ENCODE data around the gene TNFSF11. TPM values are rescaled to one million over a fixed set of nuclear protein-coding genes. Genes with fewer than 3 reads are reported as not detected.

Gene TNFSF11
- total and polyA plus RNA-seq, 2 of the 4 experiments (the other 2 are of a cell fraction), result not detected

DNA sequence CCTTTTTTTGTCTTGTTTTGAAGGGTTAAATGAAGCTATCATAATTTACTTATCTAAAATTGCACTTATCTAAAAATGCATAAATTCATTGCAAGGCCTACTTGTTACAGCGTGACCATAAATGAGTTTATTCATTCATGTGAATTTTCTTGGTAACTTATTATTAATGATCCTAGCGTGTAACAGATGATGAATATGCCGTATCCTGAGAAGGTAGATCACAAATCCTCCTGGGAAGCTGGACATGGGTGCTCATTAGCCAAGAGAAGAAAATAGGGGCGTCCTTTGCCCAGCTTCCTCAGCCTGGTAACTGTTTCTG, 21.3 kb downstream of the TNFSF11 start:
- Histone ChIP-seq H3K9me1 (ENCODE audit: insufficient read depth, low read length) (no peaks in the 10 kb centered on the region), H3K27me3 (ENCODE audit: control insufficient read depth, insufficient read depth, low read length) (peaks cover 31% of the 10 kb centered on the region), H3K4me2 (ENCODE audit: low read depth, low read length) (no peak overlapping the region), H3K23ac (ENCODE audit: low read depth, low read length) (no peak overlapping the region), H4K20me1 (ENCODE audit: insufficient read depth, low read length) (no peaks in the 10 kb centered on the region), H3K36me3 (ENCODE audit: control insufficient read depth, insufficient read depth, low read length) (no peaks in the 10 kb centered on the region), H3K79me1 (ENCODE audit: low read depth in 1 of 2, low read length in 2 of 2) (no peaks in the 10 kb centered on the region), H4K91ac (ENCODE audit: insufficient read depth, low read depth, low read length) (no peak overlapping the region), H3K9ac (ENCODE audit: low read depth, low read length) (no peak overlapping the region), H3K4me3 (ENCODE audit: insufficient read depth, low read depth, low read length) (no peak overlapping the region), H3K4me1 (ENCODE audit: control insufficient read depth, insufficient read depth, low read length) (no peaks in the 10 kb centered on the region), H3K27ac (ENCODE audit: insufficient read depth, low read length) (no peak overlapping the region), H2AK9ac (replicated peaks; ENCODE audit: low read depth, low read length, poor library complexity) (no peak overlapping the region), H3K18ac (ENCODE audit: low read depth, low read length) (no peak overlapping the region), H3K9me3 (ENCODE audit: control insufficient read depth, insufficient read depth, low read length) (no peaks in the 10 kb centered on the region), H4K5ac (ENCODE audit: low read depth, low read length) (no peak overlapping the region), H3K56ac (ENCODE audit: extremely low read depth, insufficient read depth, low read length) (no peak overlapping the region), H2BK120ac (ENCODE audit: low read depth, low read length) (no peak overlapping the region), H2BK5ac (ENCODE audit: low read depth, low read length, poor library complexity, severe bottlenecking) (no peak overlapping the region), H2AK5ac (ENCODE audit: low read depth, low read length) (no peak overlapping the region), H4K8ac (ENCODE audit: low read depth in 2 of 2, low read length in 2 of 2) (no peak overlapping the region), H2BK20ac (ENCODE audit: low read depth, low read length) (no peak overlapping the region), H3K4ac (ENCODE audit: low read depth, low read length) (no peak overlapping the region), H2BK15ac (ENCODE audit: low read depth, low read length) (no peak overlapping the region), H3K14ac (replicated peaks; ENCODE audit: low read depth, low read length) (no peak overlapping the region), H2AFZ (replicated peaks; ENCODE audit: low read length, poor library complexity) (no peak overlapping the region)
- POLR2A ChIA-PET (ENCODE audit: unreplicated experiment), result no interaction called here
- ATAC-seq (ENCODE audit: low read depth), result no peak
- dilution Hi-C loops (cut with HindIII; ENCODE audit: low sequenced_read_pairs, unreplicated experiment), result no loop called here
- no TSS peak for BruUV-seq (replicated peaks)
- in situ Hi-C loops (cut with MboI; ENCODE audit: low sequenced_read_pairs), result loop anchor here (10.0 to 25.0 kb wide), 2 partner anchors 490 to 1192 kb away; partner anchors contain the start of gene ENOX1
- 100% methylated on average over 1 of the region's 4 CpGs; no CpG with 5 or more reads in 1 of the 2 experiments for WGBS, 2 experiments (ENCODE audit: extremely low coverage in 2 of 2, insufficient read length in 1 of 2)
- no peak for DNase-seq
- intact Hi-C loops (cut with micrococcal nuclease), result loop anchor here (5.0 to 10.0 kb wide), 7 partner anchors 240 to 1212 kb away; partner anchors contain the start of genes DNAJC15 and ENOX1
- no peak for TF ChIP-seq FOS (IDR thresholded peaks at IDR 0.05; ENCODE audit: low read depth, low read length)
- no peak for TF ChIP-seq MXI1 (IDR thresholded peaks at IDR 0.05; ENCODE audit: borderline replicate concordance, low read depth, low read length)
- CTCF ChIA-PET, result interaction anchor here (0.6 to 1.4 kb wide), 7 partner anchors 15 to 429 kb away, joined by 3 to 5 read pairs (median 3); no protein-coding TSS in a partner anchor

Data from IMR-90 (cell line).